ENCODE data around the gene TMEM258. TPM values are rescaled to one million over a fixed set of nuclear protein-coding genes. Genes with fewer than 3 reads are reported as not detected.

The TMEM258 gene
- polyA plus RNA-seq, 1 of the 3 experiments (the other 2 are of a cell fraction): 454 TPM

DNA sequence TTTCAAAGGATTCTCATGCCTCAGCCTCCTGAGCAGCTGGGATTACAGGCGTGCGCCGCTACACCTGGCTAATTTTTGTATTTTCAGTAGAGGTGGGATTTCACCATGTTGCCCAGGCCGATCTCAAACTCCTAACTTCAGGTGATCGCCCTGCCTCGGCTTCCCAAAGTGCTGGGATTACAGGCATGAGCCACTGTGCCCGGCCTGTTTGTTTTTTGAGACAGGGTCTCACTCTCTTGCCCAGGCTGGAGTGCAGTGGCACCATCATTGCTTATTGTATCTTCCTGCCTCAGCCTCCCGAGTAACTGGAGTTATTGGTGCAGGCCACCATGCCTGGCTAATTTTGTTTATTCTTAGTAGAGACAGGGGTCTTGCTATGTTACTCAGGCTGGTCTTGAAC, 43.8 kb upstream of the TMEM258 start:
- no peaks in the 10 kb centered on the region for H3K27me3 ChIP-seq (ENCODE audit: insufficient read depth)
- peaks cover 5 to 29% of the 10 kb centered on the region in 2 experiments for H3K36me3 ChIP-seq (replicated peaks in 1 of 2; ENCODE audit: control insufficient read depth in 1 of 2, insufficient read depth in 2 of 2, low read length in 1 of 2)
- no peak overlapping the region for H3K4me2 ChIP-seq
- POLR2A ChIA-PET: interaction anchor here (1.0 to 1.9 kb wide), 2 partner anchors 21 to 39 kb away, joined by 3 to 5 read pairs; no protein-coding TSS in a partner anchor
- H4K20me1 ChIP-seq (ENCODE audit: insufficient read depth): no peaks in the 10 kb centered on the region; the same call in 1 of the 2 replicates
- CTCF ChIA-PET: interaction anchor here (1.4 to 1.7 kb wide), 3 partner anchors 13 to 56 kb away, joined by 3 to 4 read pairs (median 4); no protein-coding TSS in a partner anchor
- no peaks in the 10 kb centered on the region for H3K9me3 ChIP-seq
- no peak overlapping the region for H3K9ac ChIP-seq
- H3F3A ChIP-seq (replicated peaks; ENCODE audit: insufficient read depth): no peaks in the 10 kb centered on the region
- H2AFZ ChIP-seq (ENCODE audit: low read depth): no peak overlapping the region
- TF ChIP-seq JUND (IDR thresholded peaks at IDR 0.05): no peak
- H3K27ac ChIP-seq (ENCODE audit: low read depth in 2 of 2, low read length in 1 of 2): no peak overlapping the region
- WGBS (ENCODE audit: low lambda C conversion rate): 94% methylated on average over 8 of the region's 8 CpGs
- peaks cover 25 to 38% of the 10 kb centered on the region in 2 experiments; a peak in 2 of 4 replicates for H3K4me1 ChIP-seq (ENCODE audit: control insufficient read depth in 1 of 2, insufficient read depth in 2 of 2, low read depth in 1 of 2, low read length in 1 of 2)
- DNase-seq: no peak
- H3K79me2 ChIP-seq (ENCODE audit: insufficient read depth): peaks cover 22% of the 10 kb centered on the region; the same call in 1 of the 2 replicates
- H3K9me2 ChIP-seq: no peaks in the 10 kb centered on the region
- no peak overlapping the region for H3K4me3 ChIP-seq (ENCODE audit: low read depth in 2 of 2, low read length in 1 of 2)

DNA sequence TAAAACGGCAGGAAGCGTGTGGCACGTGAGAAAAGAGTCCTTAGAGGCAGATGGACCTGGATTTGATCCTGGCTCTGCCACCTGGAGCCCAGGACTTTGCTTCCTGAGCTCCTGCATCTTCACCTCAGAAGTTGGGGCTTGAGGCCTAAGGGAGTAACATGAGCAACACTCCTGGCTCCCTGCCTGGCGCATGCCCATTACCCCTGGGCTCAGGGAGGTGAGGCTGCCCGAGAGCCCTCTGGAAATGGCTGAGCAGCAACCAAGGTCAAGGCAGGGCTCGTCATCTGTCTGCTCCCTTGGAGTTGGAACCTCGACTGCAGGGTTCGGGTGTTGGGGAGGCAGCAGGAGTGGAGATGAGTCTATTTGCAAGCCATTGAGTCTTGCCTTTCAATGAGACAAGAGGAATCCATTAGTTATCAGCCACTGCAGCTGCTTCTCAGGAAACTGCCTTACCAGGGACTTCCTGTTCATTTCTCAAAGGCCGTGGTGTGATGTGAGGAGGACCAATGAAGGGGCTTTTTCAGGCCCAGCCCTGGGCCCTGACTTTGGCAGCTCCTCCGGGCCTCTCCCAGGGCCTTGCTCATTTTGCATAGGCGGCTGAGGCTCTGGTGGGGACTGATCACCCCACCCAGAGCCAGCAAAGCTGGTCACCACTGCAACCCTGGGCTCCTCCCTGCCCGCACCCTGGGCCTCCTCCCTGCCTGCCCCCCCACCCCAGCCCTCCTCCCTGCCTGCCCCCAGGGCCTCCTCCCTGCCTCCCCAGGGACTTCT, 42.1 kb upstream of the TMEM258 start:
- peak; percentile 27 for DNase-seq
- WGBS (ENCODE audit: low lambda C conversion rate): 81% methylated on average over 6 of the region's 12 CpGs
- Histone ChIP-seq H3F3A (replicated peaks; ENCODE audit: insufficient read depth) (no peaks in the 10 kb centered on the region), H3K9ac (no peak overlapping the region), H3K27ac (ENCODE audit: low read depth in 2 of 2, low read length in 1 of 2) (peak overlapping the region; percentile 24 to 47; a peak in 2 of 4 replicates), H3K4me2 (no peak overlapping the region), H3K9me3 (no peaks in the 10 kb centered on the region), H3K79me2 (ENCODE audit: insufficient read depth) (peaks cover 40% of the 10 kb centered on the region), H3K9me2 (no peaks in the 10 kb centered on the region), H3K4me1 (ENCODE audit: control insufficient read depth in 1 of 2, insufficient read depth in 2 of 2, low read depth in 1 of 2, low read length in 1 of 2) (peaks cover 32 to 54% of the 10 kb centered on the region in 2 experiments; a peak in 3 of 4 replicates), H3K36me3 (replicated peaks in 1 of 2; ENCODE audit: control insufficient read depth in 1 of 2, insufficient read depth in 2 of 2, low read length in 1 of 2) (peaks cover under 1 to 18% of the 10 kb centered on the region in 2 experiments), H4K20me1 (ENCODE audit: insufficient read depth) (no peaks in the 10 kb centered on the region; the same call in 1 of the 2 replicates), H3K4me3 (ENCODE audit: low read depth in 2 of 2, low read length in 1 of 2) (no peak overlapping the region), H3K27me3 (ENCODE audit: insufficient read depth) (no peaks in the 10 kb centered on the region), H2AFZ (ENCODE audit: low read depth) (no peak overlapping the region)
- CTCF ChIA-PET: interaction anchor here (1.5 to 2.3 kb wide), 3 partner anchors 63 to 273 kb away, joined by 4 to 7 read pairs (median 7); no protein-coding TSS in a partner anchor
- TF ChIP-seq, protein P1, sequence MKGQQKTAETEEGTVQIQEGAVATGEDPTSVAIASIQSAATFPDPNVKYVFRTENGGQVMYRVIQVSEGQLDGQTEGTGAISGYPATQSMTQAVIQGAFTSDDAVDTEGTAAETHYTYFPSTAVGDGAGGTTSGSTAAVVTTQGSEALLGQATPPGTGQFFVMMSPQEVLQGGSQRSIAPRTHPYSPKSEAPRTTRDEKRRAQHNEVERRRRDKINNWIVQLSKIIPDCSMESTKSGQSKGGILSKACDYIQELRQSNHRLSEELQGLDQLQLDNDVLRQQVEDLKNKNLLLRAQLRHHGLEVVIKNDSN (IDR thresholded peaks at IDR 0.05; ENCODE audit: borderline replicate concordance, low read depth): no peak
- TF ChIP-seq FOXJ3 (CRISPR knock-in tag; IDR thresholded peaks at IDR 0.05): no peak
- TF ChIP-seq MXI1 (IDR thresholded peaks at IDR 0.05; ENCODE audit: low read depth, low read length): no peak
- TF ChIP-seq RFX5 (IDR thresholded peaks at IDR 0.05; ENCODE audit: low read length): no peak
- no peak for TF ChIP-seq RCOR1 (IDR thresholded peaks at IDR 0.05; ENCODE audit: low read length)
- no peak for TF ChIP-seq JUND (IDR thresholded peaks at IDR 0.05)
- TF ChIP-seq, protein P2, sequence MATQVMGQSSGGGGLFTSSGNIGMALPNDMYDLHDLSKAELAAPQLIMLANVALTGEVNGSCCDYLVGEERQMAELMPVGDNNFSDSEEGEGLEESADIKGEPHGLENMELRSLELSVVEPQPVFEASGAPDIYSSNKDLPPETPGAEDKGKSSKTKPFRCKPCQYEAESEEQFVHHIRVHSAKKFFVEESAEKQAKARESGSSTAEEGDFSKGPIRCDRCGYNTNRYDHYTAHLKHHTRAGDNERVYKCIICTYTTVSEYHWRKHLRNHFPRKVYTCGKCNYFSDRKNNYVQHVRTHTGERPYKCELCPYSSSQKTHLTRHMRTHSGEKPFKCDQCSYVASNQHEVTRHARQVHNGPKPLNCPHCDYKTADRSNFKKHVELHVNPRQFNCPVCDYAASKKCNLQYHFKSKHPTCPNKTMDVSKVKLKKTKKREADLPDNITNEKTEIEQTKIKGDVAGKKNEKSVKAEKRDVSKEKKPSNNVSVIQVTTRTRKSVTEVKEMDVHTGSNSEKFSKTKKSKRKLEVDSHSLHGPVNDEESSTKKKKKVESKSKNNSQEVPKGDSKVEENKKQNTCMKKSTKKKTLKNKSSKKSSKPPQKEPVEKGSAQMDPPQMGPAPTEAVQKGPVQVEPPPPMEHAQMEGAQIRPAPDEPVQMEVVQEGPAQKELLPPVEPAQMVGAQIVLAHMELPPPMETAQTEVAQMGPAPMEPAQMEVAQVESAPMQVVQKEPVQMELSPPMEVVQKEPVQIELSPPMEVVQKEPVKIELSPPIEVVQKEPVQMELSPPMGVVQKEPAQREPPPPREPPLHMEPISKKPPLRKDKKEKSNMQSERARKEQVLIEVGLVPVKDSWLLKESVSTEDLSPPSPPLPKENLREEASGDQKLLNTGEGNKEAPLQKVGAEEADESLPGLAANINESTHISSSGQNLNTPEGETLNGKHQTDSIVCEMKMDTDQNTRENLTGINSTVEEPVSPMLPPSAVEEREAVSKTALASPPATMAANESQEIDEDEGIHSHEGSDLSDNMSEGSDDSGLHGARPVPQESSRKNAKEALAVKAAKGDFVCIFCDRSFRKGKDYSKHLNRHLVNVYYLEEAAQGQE (IDR thresholded peaks at IDR 0.05; ENCODE audit: low read depth, low read length): no peak
- TF ChIP-seq YY1 (IDR thresholded peaks at IDR 0.05; ENCODE audit: low read depth): no peak
- TF ChIP-seq, protein P3, sequence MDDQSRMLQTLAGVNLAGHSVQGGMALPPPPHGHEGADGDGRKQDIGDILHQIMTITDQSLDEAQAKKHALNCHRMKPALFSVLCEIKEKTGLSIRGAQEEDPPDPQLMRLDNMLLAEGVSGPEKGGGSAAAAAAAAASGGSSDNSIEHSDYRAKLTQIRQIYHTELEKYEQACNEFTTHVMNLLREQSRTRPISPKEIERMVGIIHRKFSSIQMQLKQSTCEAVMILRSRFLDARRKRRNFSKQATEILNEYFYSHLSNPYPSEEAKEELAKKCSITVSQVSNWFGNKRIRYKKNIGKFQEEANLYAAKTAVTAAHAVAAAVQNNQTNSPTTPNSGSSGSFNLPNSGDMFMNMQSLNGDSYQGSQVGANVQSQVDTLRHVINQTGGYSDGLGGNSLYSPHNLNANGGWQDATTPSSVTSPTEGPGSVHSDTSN (IDR thresholded peaks at IDR 0.05): no peak
- no peak for TF ChIP-seq RXRA (IDR thresholded peaks at IDR 0.05; ENCODE audit: borderline replicate concordance, low read depth)
- TF ChIP-seq POLR2AphosphoS5 (IDR thresholded peaks at IDR 0.05; ENCODE audit: low read depth, low read length): no peak
- no peak for TF ChIP-seq TCF12 (IDR thresholded peaks at IDR 0.05)
- TF ChIP-seq ELF1 (IDR thresholded peaks at IDR 0.05): no peak
- no peak for TF ChIP-seq GATA2 (CRISPR knock-in tag; IDR thresholded peaks at IDR 0.05)
- TF ChIP-seq TAF1 (IDR thresholded peaks at IDR 0.05; ENCODE audit: borderline replicate concordance, low read depth, low read length): no peak
- POLR2A ChIA-PET: interaction anchor here (1.0 kb wide), 1 partner anchor 18 kb away, joined by 3 read pairs; the partner anchor contains the start of gene FADS1

Measured in SK-N-SH (cell line).